NCI-H1048 (cell line): ENCODE measurements around the gene DNAJA3.
"Not testable (repeated sequence)": the region's sequence is repeated elsewhere in the genome, so short reads cannot be mapped to it uniquely, and the experiment has no call there.

ENCODE experiments used
- DNase-seq: peaks from one replicate; lab custom pipeline; 2025; lab: John Stamatoyannopoulos, UW

Gene DNAJA3

DNA sequence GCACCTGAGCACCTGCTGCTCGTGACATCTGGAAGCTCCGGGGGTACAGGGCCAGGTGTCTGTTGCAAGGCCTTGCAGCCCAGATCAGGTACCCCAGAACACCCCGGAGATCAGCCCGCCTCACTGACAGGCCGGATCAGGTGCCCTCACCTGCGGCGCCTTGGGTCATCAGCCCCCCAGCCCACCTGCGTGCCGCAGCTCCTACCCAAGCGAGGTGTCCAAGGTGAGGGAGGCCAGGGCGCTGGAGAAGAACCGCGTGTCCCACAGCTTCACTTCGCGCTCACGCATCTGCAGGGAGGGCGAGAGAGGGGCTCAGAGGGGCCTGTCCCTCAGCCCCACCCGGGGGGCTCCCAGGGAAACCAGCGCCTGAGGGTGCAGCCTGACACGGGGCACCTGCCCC, 37.9 kb upstream of the DNAJA3 start:
- no peak for DNase-seq

DNA sequence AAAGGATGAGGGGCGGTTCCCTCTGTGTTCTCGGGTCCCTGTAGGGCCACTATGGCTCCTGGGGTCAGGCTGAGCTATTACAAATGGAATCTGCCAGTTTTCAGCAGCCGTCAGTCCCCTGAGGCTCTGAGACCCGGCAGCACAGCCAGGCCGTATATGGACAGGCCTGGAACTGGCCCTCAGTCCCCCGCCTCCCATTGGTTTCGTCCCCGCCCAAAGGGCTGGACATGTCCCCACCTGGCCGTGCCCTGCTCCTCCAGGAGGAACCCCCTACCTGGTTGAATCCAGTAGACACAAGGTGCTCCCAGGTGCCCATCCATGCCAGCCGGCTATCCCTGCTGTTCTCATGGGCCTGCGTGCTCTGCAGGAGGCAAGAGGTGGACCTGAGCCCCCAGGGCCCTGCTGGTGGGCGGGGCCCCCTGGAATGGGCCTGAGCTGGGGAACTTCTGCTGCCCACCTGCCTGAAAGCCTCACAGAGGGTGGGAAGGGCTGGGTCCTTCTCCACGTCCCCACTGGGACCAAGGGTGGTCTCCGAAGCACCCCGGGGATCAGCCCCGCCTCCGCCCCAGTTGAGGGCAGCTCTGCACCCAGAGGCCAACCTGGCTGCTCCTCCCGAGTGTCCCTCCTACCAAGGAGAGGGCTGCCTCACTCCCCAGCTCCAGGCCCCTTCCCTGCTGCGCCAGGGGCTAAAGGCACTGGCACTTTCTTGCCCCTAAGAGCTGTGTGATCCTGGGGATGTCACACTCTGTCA, 37.2 kb upstream of the DNAJA3 start:
- DNase-seq, result no peak

GRCh38 chr16:4389051-4389955, 36.4 kb upstream of the DNAJA3 start:
- no peak for DNase-seq

DNA sequence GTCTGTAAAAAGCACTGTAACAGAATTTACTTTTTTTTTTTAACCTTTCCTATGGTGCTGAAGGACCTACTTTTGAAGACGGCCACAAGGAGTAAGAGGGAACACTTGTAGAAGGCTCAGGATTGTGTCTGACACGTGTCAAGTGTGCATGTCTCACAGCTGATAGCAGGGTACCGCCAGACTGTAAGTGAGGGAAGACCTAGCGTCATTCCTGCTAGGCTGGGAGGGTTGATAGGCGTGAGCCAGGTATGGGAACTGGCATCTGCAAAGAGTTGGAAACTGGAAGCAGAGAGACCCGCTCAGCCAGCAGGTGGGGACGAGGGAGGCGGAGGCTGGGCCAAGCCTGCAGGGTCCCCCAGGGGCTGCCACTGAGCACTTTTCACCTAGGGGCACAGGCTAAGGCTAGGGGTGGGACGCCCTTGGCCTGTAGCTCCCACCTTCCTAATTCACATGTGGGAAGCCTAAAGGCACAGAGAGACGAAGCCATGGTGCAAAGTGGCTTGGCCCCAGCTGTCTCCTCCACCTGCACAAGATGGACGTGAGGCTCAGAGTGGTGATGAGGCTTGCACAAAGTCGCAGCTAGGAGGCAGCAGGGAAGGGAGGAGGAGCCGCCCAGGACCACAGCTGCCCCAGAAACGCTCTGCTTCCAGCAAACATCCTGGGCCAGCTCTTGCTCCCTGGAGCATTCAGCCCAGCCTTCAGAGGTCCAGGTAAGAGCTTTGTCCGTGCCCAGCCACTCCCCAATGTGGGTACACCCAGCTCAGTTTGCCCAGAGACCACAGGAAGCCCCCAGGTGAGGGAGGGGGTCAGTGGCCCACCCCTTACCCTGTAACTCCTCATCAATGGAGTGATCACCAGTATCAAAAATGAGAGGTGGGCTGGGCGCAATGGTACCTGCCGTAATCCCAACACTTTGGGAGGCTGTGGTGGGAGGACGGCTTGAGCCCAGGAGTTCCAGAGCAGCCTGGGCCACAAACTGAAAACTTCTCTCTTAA, 35.1 kb upstream of the DNAJA3 start:
- DNase-seq, result no peak

- no peak for DNase-seq
Measured at GRCh38 chr16:4391631-4392381, 33.9 kb upstream of the DNAJA3 start.

GRCh38 chr16:4392382-4393239, 33.1 kb upstream of the DNAJA3 start:
- DNase-seq, result no peak

DNA sequence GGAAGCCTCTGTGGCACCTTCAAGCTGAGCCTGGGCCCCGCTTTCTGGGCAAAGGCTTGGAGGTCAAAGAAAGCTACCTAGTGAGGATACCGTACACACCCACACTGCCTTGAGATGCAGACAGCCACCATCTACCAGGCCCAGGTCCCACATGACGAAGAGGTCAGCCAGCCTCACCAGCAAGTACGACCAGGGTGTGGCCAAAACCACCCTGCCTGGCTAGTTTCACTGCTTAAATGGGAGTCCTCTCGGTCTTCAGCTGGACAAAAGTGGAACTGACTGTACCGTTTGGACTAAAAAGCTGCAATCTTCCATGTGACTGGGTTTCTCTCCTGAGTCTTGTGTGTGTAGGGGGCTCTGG, 32.4 kb upstream of the DNAJA3 start:
- DNase-seq, result no peak

DNA sequence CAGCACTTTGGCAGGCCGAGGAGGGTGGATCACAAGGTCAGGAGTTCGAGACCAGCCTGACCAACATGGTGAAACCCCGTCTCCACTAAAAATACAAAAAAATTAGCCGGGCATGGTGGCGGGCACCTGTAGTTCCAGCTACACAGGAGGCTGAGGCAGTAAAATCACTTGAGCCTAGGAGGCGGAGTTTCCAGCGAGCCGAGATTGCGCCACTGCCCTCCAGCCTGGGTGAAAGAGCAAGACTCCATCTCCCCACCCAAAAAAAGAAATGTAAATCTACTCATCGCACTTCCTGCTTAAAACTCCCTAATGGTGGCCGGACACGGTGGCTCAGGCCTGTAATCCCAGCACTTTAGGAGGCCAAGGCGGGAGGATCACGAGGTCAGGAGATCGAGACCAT, 31.8 kb upstream of the DNAJA3 start:
- DNase-seq, result not testable (repeated sequence)

DNA sequence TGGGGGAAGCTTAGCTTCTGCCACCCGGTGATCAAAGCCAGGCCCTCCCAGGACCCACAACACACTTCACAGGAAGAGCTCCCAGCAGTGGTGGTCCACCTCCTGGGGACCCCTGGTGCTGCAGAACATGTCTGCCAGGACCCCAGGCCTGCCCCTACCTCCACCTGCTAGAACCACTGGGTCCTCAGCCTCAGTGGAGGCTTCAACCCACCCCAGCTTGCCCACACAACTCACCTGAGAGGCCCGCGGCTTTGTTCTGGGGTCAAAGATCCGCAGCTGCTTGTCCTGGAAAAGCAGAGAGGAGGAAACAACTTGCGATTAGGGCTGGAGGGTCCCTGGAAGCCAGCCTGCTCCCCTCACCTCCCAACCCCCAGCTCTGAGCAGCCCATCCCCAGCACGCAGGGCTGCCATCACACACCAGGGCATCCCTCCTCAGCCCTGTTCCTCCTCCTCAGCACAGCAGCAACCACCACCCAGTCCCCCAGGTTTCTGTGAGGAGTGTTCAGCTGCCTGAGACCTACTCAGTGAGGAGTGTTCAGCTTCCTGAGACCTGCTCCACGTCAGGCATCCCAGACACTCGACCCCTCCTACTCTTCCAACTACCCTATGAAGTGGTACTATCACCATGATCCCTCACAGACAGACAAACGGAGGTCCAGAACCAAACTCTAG, 30.5 kb upstream of the DNAJA3 start:
- DNase-seq, result no peak

- DNase-seq, result no peak
Measured at GRCh38 chr16:4399001-4399730, 26.5 kb upstream of the DNAJA3 start.

GRCh38 chr16:4401094-4401501, 24.6 kb upstream of the DNAJA3 start:
- DNase-seq, result no peak

DNA sequence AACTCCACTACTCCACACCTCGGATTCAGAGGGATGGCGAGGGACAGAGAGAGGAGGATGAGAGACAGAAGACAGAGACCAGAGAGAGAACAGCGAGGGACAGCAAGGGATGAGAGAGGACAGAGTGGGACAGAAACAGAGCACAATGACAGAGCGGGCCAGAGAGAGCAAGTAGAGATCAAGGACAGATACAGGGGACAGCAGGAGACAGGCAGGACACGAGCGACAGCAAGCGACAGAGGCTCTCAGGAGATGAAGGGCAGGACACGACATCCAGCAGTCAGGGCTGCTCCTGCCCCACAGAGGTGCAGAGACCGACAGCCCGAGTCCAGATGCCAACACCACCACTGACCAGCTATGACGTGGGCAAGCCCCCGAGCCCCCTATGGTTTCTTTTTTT, 24.2 kb upstream of the DNAJA3 start:
- DNase-seq, result no peak

- no peak for DNase-seq
Measured at GRCh38 chr16:4402439-4403132, 23.1 kb upstream of the DNAJA3 start.

- DNase-seq, result no peak
Measured at GRCh38 chr16:4403133-4403949, 22.3 kb upstream of the DNAJA3 start.

DNA sequence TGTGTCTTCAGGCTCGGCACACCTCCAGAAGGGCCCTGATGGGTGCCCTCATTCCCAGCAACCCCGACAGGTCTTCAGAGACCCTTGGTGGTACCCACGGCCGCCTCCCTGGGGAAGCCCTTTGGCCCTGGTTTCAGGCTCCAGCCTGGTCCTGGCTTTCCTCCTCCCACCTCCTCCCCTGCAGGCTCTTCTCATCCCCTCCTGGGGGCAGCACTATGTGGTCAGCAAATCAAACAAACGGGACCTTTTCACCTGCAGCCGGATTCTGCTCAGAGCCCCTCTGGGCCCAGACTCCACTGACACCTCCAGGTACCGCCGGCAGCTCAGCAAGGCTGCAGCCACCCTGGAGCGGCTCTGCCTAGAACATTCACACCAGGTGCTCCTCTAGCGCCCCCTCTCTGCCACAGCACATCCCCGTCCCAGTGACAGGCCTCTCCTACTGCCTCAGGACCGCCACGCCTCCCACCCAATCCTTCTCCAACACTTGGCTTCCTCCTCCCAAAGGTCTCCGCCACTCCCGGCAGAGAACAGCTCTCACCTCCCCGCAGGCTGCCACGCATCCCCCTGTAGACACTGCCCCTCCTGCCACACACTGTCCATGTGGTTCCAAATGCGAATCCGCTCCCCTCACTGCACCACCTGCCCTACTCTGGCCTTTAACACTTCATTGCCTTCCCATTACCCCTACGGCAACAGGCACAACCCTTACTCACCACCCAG, 21.3 kb upstream of the DNAJA3 start:
- no peak for DNase-seq

DNA sequence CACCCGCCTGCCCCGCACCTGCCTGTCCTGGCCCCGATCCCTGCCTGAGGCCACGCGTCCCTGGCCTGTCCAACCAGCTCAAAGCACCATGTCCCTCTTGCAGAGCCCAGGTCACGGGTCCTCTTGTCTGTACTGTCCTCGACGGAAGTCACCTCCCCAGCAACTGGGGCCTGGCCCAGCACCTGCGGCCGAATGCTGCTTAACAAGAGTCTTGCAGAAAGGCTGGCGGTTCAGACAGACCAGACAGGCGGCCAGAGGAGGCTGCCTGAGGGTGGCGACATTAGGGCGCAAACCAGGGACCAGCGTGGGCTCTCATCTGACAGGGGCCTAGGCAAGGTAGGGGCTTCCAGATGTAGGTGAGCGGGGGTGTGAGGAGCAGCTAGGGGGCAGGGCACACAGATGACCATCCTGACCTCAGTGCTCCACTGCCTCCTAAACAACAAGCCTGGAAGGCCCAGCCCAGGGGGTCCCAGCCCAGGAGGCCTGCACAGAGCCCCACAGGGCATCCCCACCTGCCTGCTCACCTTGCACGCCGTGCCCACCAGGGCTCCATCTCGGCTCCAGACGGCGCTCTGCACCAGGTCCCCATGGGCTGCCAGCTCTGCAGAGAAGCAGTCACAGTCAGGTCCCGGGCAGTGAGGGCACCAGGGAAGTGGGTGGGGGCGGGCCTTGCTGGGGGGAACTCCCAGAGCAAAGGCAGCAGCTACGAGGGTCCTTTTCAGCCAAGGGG, 20.5 kb upstream of the DNAJA3 start:
- no peak for DNase-seq
